Posterior cingulate gyrus (tissue), 11 donors: ENCODE measurements around the gene DDX39A.
"Not testable (repeated sequence)": the region's sequence is repeated elsewhere in the genome, so short reads cannot be mapped to it uniquely, and the experiment has no call there.

Source experiments
- DNase-seq, 10 donors: peaks; one replicate each; pipeline versions ENCODE4 v3.0.0 to v3.0.0-alpha.2; 2020 to 2021; ENCODE audit warnings: mixed read lengths in 3 of 10
- intact Hi-C: fragments of 100-400 bp; cut with DNase I; formaldehyde crosslinking; loops from one replicate; pipeline ENCODE4 v1.15.1; 2023

Gene DDX39A

DNA sequence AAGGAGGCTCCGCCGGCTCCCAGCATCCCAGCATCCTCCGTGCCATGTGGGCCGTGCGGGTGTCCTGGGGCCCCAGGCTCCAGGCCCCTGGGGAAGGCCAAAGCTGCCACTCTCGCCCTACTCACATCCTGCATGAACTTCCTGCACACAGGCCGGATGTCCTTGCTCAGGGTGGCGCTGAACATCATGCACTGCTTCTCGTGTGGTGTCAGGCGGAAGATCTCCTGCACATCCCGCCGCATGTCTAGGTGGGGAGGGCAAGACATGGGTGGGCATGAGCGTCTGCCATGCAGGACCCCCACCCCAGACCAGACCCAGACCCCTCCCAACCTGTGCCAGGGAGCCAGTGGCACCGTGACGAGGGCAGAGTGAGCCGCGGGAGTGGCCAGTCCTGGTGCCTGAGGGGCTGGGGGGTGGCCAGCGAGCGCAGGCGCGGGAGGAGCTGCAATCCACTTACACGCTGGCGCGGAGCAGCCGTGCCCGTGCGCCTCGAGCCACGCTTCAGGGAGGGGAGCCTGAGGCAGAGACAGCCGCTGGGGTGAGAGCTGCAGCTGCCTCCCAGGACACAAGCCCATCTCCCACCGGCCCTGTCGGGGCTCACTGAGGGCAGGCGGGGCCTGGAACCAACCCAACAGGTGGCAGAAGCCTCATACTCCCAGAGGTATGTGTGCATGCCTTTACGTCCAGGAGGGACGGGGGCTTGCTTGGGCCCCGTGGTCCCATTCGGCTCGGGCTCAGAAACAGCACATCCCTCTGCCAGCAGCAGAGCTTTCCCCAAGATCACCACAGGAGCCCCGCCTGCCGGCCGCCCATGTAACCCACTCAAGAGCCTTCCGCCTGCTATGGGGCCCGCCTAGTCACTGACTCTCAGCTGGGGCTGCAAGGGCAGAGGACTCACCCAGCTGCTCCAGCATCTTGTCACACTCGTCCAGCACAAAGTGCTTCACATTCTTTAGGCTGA lies 8.8 kb downstream of the DDX39A start:
- intact Hi-C loops = no loop called here
- peak in 1 of 10 donors; percentile 80 for DNase-seq

DNA sequence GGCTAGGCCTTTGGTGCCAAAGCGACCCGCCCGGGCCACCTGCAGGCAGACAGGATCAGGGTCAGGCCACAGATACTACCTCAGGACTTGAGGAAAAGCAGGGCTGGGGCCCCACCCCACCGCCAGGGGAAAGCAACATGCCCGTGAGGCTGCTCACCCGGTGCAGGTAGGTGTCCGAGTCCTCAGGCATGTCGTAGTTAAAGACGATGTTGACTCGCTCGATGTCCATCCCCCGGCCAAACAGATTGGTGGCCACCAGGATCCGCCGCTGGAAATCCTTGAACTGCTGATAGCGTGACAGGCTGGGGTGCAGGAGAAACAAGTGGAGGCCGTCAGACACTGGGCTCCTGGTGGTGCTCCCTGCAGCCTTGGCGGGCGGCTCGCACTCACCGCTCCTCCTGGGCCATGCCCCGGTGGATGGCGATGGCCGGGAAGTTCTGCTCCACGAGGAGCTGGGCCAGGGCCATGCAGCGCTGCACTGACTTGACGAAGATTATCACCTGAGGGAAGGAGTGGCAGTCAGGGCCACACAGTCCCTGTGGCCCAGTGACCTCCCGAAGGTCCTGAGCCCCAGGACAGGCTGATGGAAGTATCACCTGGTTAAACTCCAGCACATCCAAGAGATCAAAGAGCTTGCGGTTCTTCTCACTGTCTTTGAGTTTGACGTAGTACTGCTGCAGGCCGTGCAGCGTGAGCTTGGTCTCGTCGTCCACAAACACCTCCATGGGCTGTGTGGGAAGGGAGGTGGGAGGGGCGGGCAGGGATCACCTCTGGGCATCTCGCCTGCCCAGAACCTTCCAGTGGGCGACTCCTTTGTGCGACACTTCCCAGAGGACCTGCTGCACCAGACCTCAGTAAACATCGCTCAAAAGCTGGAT lies 9.8 kb downstream of the DDX39A start:
- intact Hi-C loops = no loop called here
- peak in 1 of 10 donors; percentile 61 for DNase-seq

- intact Hi-C loops = no loop called here
- no peak for DNase-seq
Observed at GRCh38 chr19:14408491-14409145, 10.5 kb downstream of the DDX39A start.

DNA sequence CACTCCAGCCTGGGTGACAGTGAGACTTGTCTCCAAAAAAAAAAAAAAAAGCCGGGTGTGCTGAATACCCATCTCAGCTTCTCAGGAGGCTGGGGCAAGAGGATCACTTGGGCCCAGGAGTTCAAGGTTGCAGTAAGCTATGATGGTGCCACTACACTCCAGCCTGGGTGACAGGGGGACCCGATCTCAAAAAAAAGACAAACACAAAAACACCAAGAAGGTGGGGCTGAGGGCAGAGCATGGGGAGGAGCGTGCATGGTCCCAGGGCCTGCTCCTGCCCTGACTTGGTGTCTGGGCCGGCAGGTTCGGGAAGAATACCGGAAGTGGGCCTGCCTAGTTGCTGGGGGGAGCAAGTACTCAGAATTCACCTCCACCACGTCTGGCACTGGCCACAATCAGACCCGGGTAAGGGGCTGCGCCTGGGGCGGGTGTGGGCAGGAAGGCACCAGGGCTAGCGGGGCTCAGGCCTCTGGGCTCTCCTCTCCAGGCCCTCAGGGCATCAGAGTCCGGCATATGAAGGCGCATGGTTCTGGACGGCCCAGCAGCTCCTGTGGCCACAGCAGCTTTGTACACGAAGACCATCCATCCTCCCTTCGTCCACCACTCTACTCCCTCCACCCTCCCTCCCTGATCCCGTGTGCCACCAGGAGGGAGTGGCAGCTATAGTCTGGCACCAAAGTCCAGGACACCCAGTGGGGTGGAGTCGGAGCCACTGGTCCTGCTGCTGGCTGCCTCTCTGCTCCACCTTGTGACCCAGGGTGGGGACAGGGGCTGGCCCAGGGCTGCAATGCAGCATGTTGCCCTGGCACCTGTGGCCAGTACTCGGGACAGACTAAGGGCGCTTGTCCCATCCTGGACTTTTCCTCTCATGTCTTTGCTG lies 11.3 kb downstream of the DDX39A start:
- intact Hi-C loops = no loop called here
- no peak for DNase-seq

DNA sequence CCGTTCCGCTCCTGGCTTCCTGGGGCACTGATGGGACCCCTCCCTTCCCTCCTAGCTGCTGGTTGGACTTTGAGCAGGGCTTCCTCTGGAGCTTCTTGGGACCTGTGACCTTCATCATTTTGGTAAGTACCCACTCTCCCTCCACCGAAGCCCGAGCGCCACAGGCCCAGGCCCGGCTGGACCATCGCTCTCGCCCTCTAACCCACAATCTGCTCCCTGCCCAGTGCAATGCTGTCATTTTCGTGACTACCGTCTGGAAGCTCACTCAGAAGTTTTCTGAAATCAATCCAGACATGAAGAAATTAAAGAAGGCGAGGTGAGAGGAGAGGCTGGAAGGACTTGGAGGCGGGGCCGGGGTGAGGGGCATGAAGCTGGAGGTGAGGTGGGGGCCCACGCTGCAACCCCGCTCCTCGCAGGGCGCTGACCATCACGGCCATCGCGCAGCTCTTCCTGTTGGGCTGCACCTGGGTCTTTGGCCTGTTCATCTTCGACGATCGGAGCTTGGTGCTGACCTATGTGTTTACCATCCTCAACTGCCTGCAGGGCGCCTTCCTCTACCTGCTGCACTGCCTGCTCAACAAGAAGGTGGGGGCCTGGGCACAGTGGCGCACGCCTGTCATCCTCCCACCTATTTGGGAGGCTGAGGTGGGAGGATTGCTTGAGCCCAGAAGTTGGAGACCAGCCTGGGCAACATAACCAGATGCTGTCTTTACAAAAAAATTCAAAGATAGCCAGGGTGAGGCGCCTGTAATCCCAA lies 12.3 kb downstream of the DDX39A start:
- DNase-seq = no peak
- intact Hi-C loops = no loop called here

- peak; percentile 82 to 99 (median 90) for DNase-seq
- intact Hi-C loops = no loop called here
Observed at GRCh38 chr19:14405758-14406644, 13.1 kb downstream of the DDX39A start.

- intact Hi-C loops = no loop called here
- DNase-seq = peak in 1 of 10 donors; percentile 7
Observed at GRCh38 chr19:14405380-14405757, 13.8 kb downstream of the DDX39A start.

DNA sequence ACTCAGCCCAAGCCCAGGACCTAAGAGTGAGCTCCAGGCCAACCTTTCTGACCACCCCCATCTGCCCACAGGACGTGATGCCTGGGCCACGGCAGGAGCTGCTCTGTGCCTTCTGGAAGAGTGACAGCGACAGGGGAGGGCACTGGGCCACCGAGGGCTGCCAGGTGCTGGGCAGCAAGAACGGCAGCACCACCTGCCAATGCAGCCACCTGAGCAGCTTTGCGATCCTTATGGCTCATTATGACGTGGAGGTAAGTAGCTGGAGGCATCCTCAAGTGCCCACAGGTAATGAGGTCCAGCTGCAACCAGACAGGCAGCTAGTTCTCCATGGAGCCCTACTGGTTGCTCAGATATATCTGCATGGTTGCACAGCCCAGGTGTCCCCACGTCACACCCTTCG lies 14.8 kb downstream of the DDX39A start:
- intact Hi-C loops = no loop called here

DNA sequence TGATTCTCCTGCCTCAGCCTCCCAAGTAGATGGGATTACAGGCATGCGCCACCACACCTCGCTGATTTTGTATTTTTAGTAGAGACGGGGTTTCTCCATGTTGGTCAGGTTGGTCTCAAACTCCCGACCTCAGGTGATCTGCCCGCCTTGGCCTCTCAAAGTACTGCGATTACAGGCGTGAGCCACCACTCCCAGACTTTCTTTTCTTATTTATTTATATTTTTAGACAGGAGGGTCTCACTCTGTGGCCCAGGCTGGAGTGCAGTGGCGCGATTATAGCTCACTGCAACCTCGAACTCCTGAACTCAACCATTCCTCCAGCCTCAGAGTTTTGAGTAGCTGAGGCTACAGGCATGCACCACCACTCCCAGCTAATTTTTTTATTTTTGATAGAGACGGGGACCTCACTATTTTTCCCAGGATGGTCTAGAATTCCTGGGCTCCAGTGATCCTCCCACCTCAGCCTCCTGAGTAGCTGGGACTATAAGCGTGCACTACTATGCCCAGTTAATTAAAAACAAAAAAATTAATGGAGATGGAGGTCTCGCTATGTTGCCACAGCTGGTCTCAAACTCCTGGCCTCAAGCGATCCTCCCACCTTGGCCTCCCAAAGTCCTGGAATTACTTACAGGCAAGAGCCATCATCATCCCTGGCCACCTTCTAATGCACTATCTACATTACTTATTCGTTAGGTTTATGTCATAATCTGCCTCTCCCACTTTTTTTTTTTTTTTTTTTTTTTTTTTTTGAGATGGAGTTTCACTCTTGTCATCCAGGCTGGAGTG lies 15.8 kb downstream of the DDX39A start:
- peak in 1 of 10 donors; percentile 37 for DNase-seq
- intact Hi-C loops = not testable (repeated sequence)

More for the DNA sequence above, 14.8 kb downstream of the DDX39A start:
- DNase-seq = peak in 1 of 10 donors; percentile 54

DNA sequence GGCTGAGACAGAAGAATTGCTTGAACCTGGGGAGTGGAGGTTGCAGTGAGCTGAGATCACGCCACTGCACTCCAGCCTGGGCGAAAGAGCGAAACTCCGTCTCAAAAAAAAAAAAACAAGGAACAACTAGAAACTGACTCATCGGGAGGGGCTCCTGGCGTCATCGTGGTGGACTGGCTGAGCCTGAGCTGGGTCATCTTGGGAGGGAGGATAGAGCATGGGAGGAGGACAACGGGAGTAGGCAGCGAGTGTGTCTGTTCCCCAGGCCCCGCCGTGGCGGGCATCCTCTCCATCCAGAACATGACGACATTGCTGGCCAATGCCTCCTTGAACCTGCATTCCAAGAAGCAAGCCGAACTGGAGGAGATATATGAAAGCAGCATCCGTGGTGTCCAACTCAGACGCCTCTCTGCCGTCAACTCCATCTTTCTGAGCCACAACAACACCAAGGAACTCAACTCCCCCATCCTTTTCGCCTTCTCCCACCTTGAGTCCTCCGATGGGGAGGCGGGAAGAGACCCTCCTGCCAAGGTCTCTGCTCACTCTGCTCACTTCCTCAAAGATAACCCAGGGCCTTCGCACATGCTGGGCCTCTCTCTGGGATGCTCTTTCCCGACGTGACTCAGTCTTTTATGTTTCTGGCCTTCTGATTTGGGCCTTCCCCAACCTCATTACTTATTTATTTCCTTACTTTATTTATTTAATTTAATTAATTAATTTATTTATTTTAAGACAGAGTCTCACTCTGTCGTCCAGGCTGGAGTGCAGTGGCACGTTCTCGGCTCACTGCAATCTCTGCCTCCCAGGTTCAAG lies 16.6 kb downstream of the DDX39A start:
- intact Hi-C loops = no loop called here
- peak in 1 of 10 donors; percentile 67 for DNase-seq

DNA sequence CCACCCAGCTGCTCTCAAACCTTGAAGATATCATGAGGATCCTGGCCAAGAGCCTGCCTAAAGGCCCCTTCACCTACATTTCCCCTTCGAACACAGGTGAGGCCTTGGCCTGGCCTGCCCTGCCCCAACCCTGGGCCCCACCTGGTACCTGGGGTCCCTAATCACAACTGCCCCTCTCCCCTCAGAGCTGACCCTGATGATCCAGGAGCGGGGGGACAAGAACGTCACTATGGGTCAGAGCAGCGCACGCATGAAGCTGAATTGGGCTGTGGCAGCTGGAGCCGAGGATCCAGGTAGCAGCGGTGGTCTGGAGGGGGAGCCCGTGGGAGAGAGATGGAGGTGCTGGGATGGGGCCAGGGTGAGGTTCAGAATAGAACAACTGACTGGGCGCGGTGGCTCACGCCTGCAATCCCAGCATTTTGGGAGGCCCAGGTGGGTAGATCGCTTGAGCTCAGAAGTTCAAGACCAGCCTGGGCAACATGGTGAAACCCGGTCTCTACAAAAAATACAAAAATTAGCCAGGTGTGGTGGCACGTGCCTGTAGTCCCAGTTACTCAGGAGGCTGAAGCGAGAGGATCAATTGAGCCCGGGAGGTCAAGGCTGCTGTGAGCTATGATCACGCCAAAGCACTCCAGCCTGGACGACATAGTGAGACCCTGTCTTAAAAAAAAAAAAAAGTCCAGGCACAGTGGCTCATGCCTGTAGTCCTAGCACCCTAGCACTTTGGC lies 17.5 kb downstream of the DDX39A start:
- intact Hi-C loops = no loop called here
- DNase-seq = peak in 1 of 10 donors; percentile 41

DNA sequence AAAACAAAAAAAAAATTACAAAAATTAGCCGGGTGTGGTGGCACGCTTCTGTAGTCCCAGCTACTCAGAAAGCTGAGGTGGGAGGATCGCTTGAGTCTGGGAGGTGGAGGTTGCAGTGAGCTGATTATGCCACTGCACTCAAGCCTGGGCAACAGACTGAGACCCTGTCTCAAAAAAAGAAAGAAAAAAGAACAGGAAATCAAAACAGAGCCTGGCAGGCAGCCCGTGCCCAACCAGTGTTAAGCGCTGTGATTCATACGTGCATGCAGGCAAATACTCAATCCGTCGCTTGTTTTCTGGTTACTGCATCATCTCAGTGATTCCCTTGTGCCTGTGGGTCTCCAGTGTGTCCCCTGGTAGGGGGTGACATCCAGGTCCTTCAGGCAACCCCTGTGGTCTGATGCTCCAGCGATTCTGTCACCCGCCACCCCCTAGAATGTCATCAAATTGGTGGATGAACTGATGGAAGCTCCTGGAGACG lies 18.1 kb downstream of the DDX39A start:
- no peak for DNase-seq
- intact Hi-C loops = no loop called here

GRCh38 chr19:14397168-14397567 lies 22.0 kb downstream of the DDX39A start:
- not testable (repeated sequence) for DNase-seq
- intact Hi-C loops = loop anchor here (5.0 kb wide), 1 partner anchor 370 kb away; no protein-coding TSS in a partner anchor

DNA sequence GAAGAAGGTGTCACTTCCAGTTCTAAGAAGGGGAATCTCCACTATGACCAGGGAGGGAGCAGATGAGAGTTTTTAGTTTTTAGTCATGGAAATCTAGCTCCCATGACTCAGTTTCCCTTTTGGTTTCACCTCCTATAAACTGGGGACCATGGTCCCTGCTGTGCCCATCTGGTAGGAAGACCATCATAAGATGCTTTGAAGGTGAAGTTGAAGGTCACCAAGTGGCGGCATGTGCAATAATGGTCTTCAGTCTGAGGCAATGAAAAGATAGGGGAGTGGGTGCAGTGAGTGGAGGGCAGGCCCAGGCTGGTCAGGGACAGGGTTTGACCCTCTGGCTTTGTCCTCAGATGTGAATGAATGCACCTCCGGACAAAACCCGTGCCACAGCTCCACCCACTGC lies 22.4 kb downstream of the DDX39A start:
- DNase-seq = not testable (repeated sequence)
- intact Hi-C loops = loop anchor here (5.0 kb wide), 1 partner anchor 371 kb away; no protein-coding TSS in a partner anchor

GRCh38 chr19:14395710-14396336 lies 23.3 kb downstream of the DDX39A start:
- intact Hi-C loops = loop anchor here (5.0 kb wide), 1 partner anchor 371 kb away; no protein-coding TSS in a partner anchor
- DNase-seq = no peak
